Measurements from ENCODE around the gene ZRANB3. TPM values are rescaled to one million over a fixed set of nuclear protein-coding genes. Genes with fewer than 3 reads are reported as not detected.

ZRANB3 gene
- total and polyA plus RNA-seq, 10 donors: 2.2 to 11.1 (median 6.9) TPM

DNA sequence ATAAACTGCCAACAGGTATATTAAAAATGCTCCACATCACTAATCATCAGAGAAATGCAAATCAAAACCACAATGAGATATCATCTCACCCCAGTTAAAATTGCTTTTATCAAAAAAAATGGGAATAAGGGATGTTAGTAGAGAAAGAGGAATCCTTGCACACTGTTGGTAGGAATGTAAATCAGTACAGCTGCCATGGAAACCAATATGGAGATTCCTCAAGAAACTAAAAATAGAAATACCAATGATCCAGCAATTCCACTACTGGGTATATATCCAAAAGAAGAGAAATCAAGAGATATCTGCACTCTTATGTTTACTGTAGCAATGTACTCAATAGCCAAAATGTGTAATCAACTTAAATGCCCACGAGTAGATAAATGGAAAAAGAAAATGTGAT, 40.6 kb downstream of the ZRANB3 start:
- no peaks in the 10 kb centered on the region for H3K27me3 ChIP-seq (replicated peaks in 1 of 7)
- DNase-seq: no peak
- WGBS, 5 donors: 90 to 100% (median 98%) methylated on average over 1 of the region's 1 CpG
- TF ChIP-seq, protein P1, sequence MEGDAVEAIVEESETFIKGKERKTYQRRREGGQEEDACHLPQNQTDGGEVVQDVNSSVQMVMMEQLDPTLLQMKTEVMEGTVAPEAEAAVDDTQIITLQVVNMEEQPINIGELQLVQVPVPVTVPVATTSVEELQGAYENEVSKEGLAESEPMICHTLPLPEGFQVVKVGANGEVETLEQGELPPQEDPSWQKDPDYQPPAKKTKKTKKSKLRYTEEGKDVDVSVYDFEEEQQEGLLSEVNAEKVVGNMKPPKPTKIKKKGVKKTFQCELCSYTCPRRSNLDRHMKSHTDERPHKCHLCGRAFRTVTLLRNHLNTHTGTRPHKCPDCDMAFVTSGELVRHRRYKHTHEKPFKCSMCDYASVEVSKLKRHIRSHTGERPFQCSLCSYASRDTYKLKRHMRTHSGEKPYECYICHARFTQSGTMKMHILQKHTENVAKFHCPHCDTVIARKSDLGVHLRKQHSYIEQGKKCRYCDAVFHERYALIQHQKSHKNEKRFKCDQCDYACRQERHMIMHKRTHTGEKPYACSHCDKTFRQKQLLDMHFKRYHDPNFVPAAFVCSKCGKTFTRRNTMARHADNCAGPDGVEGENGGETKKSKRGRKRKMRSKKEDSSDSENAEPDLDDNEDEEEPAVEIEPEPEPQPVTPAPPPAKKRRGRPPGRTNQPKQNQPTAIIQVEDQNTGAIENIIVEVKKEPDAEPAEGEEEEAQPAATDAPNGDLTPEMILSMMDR (IDR thresholded peaks at IDR 0.05 in 8 of 11, conservative IDR thresholded peaks at IDR 0.05 in 3 of 11): no peak
- no peak for TF ChIP-seq POLR2A (IDR thresholded peaks at IDR 0.05)
- no peak for TF ChIP-seq POLR2AphosphoS5 (IDR thresholded peaks at IDR 0.05)
- H3K27ac ChIP-seq: no peak overlapping the region
- H3K4me3 ChIP-seq: no peak overlapping the region
- no peaks in the 10 kb centered on the region for H3K4me1 ChIP-seq
- intact Hi-C loops (cut with DNase I; ENCODE audit: low total_unique reads): no loop called here
- peaks cover 0 to 27% (median under 1%) of the 10 kb centered on the region in 6 donors for H3K36me3 ChIP-seq
- peaks cover 0 to 17% (median 7%) of the 10 kb centered on the region in 8 donors for H3K9me3 ChIP-seq

DNA sequence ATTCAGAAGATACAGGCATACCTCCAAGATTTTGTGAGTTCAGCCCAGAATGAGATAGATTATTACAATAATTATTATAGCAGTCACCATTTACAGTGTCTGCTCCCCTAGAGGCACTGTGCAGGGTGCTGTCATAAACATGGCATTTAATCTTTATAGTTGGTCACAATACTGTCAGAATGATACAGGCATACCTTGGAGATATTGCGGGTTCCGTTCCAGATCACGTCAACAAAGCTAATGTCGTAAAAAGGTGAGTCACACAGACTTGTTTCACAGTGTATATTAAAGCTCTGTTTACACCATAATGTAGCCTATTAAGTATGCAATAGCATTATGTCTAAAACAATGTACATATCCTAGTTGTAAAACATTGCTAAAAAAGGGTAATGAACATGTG, 45.6 kb downstream of the ZRANB3 start:
- TF ChIP-seq, protein P1 (IDR thresholded peaks at IDR 0.05 in 8 of 11, conservative IDR thresholded peaks at IDR 0.05 in 3 of 11): no peak
- no peak for TF ChIP-seq POLR2A (IDR thresholded peaks at IDR 0.05)
- TF ChIP-seq POLR2AphosphoS5 (IDR thresholded peaks at IDR 0.05): no peak

DNA sequence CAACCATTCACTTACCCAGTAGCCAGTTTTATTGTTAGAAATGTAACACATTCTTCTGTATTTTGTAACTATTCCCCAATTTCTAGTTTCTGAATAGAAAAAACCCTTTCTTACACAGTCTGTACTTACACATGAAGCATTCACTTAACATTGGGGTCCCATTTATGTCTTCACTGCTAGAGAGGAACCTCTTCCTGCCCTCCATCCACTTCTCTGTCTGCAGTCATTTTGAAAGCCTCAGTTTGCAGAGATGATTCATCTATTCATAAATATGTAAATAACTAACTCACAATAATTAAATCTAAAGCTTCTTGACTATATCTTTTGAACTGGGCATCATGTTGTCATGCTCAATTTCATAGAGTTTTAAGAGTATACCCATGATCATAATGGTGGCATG, 55.9 kb downstream of the ZRANB3 start:
- Histone ChIP-seq H3K27ac (no peak overlapping the region), H3K4me3 (no peak overlapping the region), H3K4me1 (no peaks in the 10 kb centered on the region), H3K9me3 (no peaks in the 10 kb centered on the region), H3K27me3 (replicated peaks in 1 of 7) (no peaks in the 10 kb centered on the region), H3K36me3 (no peaks in the 10 kb centered on the region)
- TF ChIP-seq, protein P1 (IDR thresholded peaks at IDR 0.05 in 8 of 11, conservative IDR thresholded peaks at IDR 0.05 in 3 of 11): no peak
- TF ChIP-seq POLR2AphosphoS5 (IDR thresholded peaks at IDR 0.05): no peak
- TF ChIP-seq POLR2A (IDR thresholded peaks at IDR 0.05): no peak
- intact Hi-C loops (cut with DNase I; ENCODE audit: low total_unique reads): loop anchor here (5.0 kb wide), 1 partner anchor 232 kb away; no protein-coding TSS in a partner anchor
- no peak for DNase-seq

More for the DNA sequence above, 45.6 kb downstream of the ZRANB3 start:
- Histone ChIP-seq H3K36me3 (peaks cover 0 to 29% (median 0%) of the 10 kb centered on the region in 6 donors), H3K27ac (no peak overlapping the region), H3K4me3 (no peak overlapping the region), H3K9me3 (peaks cover 0 to 18% (median 7%) of the 10 kb centered on the region in 8 donors), H3K4me1 (no peaks in the 10 kb centered on the region), H3K27me3 (replicated peaks in 1 of 7) (no peaks in the 10 kb centered on the region)
- intact Hi-C loops (cut with DNase I; ENCODE audit: low total_unique reads): no loop called here
- WGBS, 5 donors: 96 to 99% (median 98%) methylated on average over 4 of the region's 4 CpGs
- no peak for DNase-seq

DNA sequence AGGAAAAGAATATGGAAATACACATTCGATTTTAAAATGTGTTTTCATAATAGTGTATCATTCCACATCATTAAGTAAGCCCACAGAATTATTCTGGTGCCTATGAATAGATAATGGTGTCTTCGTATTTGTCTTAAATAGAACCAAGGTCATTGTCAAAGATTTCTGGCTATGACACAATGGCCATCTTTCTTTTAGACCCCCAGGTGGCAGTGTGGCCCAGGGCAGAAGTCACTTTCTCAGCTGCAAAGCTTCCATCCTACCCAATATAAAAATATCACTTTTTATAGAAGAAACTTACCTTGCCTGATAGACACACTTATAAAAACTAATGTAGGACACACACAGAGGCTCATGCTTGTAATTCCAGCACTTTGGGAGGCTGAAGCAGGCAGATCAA, 57.5 kb downstream of the ZRANB3 start:
- Histone ChIP-seq H3K4me3 (no peak overlapping the region), H3K27ac (no peak overlapping the region), H3K27me3 (replicated peaks in 1 of 7) (no peaks in the 10 kb centered on the region), H3K9me3 (no peaks in the 10 kb centered on the region), H3K36me3 (no peaks in the 10 kb centered on the region), H3K4me1 (no peaks in the 10 kb centered on the region)
- intact Hi-C loops (cut with DNase I; ENCODE audit: low total_unique reads): no loop called here
- 63 to 74% (median 69%) methylated on average over 2 of the region's 2 CpGs for WGBS, 5 donors
- no peak for DNase-seq
- no peak for TF ChIP-seq POLR2AphosphoS5 (IDR thresholded peaks at IDR 0.05)
- TF ChIP-seq, protein P1 (IDR thresholded peaks at IDR 0.05 in 8 of 11, conservative IDR thresholded peaks at IDR 0.05 in 3 of 11): peak in 8 of 11 experiments; percentile 18 to 52 (median 30)

Data from spleen (tissue), 11 donors.